Fibroblast of pulmonary artery (primary cell): ENCODE data around the gene EGF.
"Not testable (repeated sequence)": the region's sequence is repeated elsewhere in the genome, so short reads cannot be mapped to it uniquely, and the experiment has no call there.

ENCODE experiments used
- DNase-seq: peaks from one replicate; pipeline ENCODE4 v3.0.0-alpha.2; 2010; ENCODE audit warnings: low read depth
- H3K4me3 ChIP-seq: replicated peaks from 2 replicates; pipeline ENCODE4 v1.5.1; 2011; ENCODE audit warnings: low read depth, mild to moderate bottlenecking, control low read depth, low read length, moderate library complexity
- TF ChIP-seq, protein P1 (sequence below): IDR thresholded peaks from 2 replicates; pipeline ENCODE4 v1.5.1; 2011; ENCODE audit warnings: mild to moderate bottlenecking, control low read depth, low read length, inconsistent platforms; ENCODE audit errors: missing control alignments

Gene EGF

DNA sequence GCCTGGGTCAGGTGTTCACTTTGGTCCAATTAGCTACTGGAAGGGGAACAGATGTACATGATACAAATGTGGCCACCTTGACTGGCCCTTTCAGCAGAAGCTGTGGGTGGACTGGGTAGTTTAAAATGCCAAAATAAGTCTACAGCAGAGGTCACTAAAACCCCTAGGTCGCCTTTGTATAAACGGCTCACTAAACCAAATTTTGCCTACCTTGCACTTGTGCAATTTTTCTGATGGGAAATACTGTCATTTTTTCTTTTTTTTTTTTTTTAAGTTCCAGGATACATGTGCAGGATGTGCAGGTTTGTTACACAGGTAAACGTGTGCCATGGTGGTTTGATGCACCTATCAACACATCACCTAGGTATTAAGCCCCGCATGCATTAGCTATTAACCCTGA is 109.8 kb downstream of the EGF start:
- DNase-seq = no peak
- TF ChIP-seq, protein P1, sequence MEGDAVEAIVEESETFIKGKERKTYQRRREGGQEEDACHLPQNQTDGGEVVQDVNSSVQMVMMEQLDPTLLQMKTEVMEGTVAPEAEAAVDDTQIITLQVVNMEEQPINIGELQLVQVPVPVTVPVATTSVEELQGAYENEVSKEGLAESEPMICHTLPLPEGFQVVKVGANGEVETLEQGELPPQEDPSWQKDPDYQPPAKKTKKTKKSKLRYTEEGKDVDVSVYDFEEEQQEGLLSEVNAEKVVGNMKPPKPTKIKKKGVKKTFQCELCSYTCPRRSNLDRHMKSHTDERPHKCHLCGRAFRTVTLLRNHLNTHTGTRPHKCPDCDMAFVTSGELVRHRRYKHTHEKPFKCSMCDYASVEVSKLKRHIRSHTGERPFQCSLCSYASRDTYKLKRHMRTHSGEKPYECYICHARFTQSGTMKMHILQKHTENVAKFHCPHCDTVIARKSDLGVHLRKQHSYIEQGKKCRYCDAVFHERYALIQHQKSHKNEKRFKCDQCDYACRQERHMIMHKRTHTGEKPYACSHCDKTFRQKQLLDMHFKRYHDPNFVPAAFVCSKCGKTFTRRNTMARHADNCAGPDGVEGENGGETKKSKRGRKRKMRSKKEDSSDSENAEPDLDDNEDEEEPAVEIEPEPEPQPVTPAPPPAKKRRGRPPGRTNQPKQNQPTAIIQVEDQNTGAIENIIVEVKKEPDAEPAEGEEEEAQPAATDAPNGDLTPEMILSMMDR = no peak
- H3K4me3 ChIP-seq = no peak overlapping the region

DNA sequence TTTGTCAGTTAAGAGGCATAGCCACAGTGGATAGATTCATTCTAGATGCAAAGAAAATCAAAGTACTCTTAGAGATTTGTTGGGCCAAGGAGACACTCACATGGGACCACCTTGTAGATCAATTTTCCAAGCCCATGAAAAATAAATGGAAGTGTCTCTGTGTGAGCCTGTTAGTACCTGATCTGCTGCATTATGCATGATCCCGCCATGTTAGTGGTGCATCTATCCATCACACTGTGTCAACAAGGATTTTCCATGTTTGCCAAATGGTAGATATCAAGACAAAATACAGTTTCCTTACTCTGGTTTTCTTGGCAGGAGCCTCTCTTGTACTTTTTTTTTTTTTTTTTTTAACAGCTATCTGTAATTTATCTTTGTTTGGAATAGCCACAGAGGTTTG is 112.4 kb downstream of the EGF start:
- DNase-seq = no peak
- H3K4me3 ChIP-seq = no peak overlapping the region
- TF ChIP-seq, protein P1 = no peak

DNA sequence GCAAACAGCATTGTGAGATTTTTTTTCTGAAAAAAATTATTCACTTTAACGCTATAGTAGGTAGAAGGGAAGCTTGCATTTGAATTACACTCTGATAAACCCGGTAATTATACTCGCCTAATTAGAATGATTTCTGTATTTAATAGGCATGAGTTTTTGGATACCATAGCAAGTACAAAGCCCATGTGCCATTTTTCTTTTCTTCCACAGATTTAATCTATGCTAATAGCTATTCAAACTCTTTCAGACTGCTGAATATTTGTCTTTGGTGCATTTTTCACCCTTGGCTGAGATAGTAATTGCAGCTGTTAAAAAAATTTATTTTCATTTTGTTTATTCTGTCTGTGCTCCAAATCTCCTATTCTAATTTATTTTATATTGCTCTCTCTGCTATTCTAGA is 113.0 kb downstream of the EGF start:
- no peak overlapping the region for H3K4me3 ChIP-seq
- TF ChIP-seq, protein P1 = no peak
- no peak for DNase-seq

DNA sequence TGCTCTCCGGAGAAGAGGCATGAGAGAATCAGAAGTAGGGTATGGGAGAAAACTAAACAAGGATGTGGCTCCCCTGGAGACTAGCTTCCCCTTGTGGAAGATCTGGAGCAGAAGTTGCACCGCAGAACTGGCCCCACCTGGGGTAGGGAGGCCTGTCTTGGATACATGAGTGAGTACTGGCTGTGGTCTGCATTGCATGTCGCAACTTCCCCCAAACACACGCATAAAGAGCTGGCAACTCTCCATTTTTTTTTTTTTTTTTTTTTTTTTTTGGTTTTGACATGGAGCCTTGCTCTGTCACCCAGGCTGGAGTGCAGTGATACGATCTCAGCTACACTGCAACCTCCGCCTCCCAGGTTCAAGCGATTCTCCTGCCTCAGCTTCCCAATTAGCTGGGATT is 119.9 kb downstream of the EGF start:
- no peak for DNase-seq
- H3K4me3 ChIP-seq = no peak overlapping the region
- TF ChIP-seq, protein P1 = no peak

DNA sequence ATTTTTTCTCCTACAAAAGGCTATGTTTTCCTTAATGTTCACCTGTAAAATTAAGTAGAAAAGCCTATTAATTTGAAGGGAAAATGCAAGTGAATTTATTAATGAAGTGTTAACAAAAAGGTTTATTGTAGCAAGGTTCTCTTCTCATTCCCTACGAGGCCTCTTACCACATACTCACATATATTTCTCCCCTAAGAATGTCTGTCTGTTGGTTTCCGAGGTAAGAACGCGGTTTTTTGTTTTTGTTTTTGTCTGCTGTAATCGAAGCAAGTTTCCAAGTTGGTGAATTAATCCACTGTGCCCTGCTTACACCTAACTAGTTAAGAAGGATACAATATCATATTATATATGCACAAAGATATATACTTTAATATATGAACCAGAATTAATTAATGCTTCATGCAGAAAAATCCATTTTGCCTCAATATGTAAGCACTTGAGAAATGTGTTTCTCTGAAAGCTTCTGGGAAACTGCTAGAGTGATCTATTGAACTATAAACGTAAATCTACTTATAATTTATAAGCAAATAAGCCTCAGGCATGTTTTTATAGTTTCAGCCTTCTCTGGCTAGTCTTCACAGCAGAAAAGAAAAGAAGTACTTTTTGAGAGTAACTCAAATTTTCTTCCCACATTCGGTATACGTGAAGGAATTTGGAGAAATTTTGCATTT is 120.8 kb downstream of the EGF start:
- TF ChIP-seq, protein P1 = no peak
- no peak overlapping the region for H3K4me3 ChIP-seq
- no peak for DNase-seq

DNA sequence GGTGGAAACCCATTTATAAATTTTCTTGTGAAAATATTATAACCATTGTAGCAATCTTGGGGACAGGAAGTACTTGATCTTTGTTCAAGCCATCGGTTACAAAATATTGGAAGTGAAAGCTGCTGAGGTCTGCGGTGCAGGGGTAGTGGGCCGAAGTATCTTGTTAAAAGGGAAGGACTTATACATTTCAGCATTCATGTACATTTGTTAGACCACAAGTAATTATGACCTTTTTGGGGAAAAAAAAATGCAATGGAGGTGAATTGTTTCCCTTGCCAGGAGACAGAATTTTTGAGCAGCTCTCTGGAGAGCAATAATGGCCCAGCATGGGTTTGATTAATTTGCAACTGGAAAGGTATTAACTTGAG is 121.3 kb downstream of the EGF start:
- no peak overlapping the region for H3K4me3 ChIP-seq
- TF ChIP-seq, protein P1 = no peak
- DNase-seq = no peak

DNA sequence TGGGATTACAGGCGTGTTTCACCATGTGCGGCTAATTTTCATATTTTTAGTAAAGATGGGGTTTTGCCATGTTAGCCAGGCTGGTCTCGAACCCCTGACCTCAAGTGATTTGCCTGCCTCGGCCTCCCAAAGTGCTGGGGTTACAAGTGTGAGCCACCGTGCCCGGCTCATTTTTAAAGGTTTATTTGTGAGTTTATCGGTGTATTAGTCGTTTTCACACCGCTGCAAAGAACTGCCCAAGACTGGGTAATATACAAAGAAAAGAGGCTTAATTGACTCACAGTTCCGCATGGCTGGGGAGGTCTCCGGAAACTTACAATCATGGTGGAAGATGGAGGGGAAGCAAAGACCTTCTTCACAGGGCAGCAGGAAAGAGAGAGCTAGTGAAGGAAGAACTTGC is 126.5 kb downstream of the EGF start:
- DNase-seq, H3K4me3 ChIP-seq: not testable (repeated sequence)
